Endothelial cell of umbilical vein (primary cell): ENCODE data around the gene HPSE2. TPM values are rescaled to one million over a fixed set of nuclear protein-coding genes. Genes with fewer than 3 reads are reported as not detected.

Experiments
- BruUV-seq: library from RNA; stranded (reverse); fragments of 400-500 nt; replicated peaks from 2 replicates; lab custom pipeline; 2021; lab: Mats Ljungman, UMichigan
- CTCF ChIA-PET: fragments of 300-600, 350-600 bp; sonication (Branson Sonifier 250); formaldehyde crosslinking; loops from one replicate; lab custom pipeline; 2021; ENCODE audit warnings: antibody characterized with exemption, inconsistent platforms; lab: Charles Lee
- POLR2A ChIA-PET: fragments of 300-600, 350-600 bp; sonication (Branson Sonifier 250); formaldehyde crosslinking; loops from one replicate; lab custom pipeline; 2021; ENCODE audit warnings: antibody characterized with exemption, inconsistent platforms; lab: Charles Lee
- DNase-seq: peaks from one replicate; pipeline ENCODE4 v3.0.0-alpha.2; 2011; ENCODE audit warnings: low read depth, low spot score
- FAIRE-seq: peaks from 2 replicates; lab custom pipeline; 2011; peaks lifted over from hg19 to GRCh38; lab: Jason Lieb, UNC
- H2AFZ ChIP-seq: 2 replicates; pipeline ENCODE4 v1.6.0; 2012; ENCODE audit warnings: low read depth, low read length, control low read depth, inconsistent platforms
- H3K27ac ChIP-seq: 2 replicates; pipeline ENCODE4 v1.5.1; 2011; ENCODE audit warnings: low read depth, mild to moderate bottlenecking, control low read depth, low read length, moderate library complexity; ENCODE audit not compliant: insufficient read depth
- H3K27me3 ChIP-seq, 2 experiments: 2 replicates each; pipeline versions ENCODE4 v1.6.0 to v1.6.1; 2011; ENCODE audit warnings: low read length in 2 of 2, mixed read lengths in 1 of 2; ENCODE audit not compliant: control insufficient read depth in 2 of 2, insufficient read depth in 2 of 2
- H3K36me3 ChIP-seq, 2 experiments: 2 replicates in 1 of 2; 3 replicates in 1 of 2; pipeline ENCODE4 v1.5.1; 2011; ENCODE audit warnings: low read length in 2 of 2, mild to moderate bottlenecking in 1 of 2, moderate library complexity in 1 of 2; ENCODE audit not compliant: control insufficient read depth in 2 of 2, insufficient read depth in 2 of 2; ENCODE audit errors: extremely low read depth in 1 of 2
- H3K4me1 ChIP-seq: 3 replicates; pipeline ENCODE4 v1.5.1; 2011; ENCODE audit warnings: mild to moderate bottlenecking, low read length; ENCODE audit not compliant: control insufficient read depth, insufficient read depth; ENCODE audit errors: extremely low read depth
- H3K4me2 ChIP-seq: 2 replicates; pipeline ENCODE4 v1.6.1; 2011; ENCODE audit warnings: low read length, control low read depth, mixed read lengths; ENCODE audit not compliant: insufficient read depth
- H3K4me3 ChIP-seq, 3 experiments: fragments of 200-600 bp in 1 of 3; sonication (generic), shearing (Covaris generic) in 1 of 3; replicated peaks in 1 of 3; 2 replicates each; pipeline ENCODE4 v1.5.1; 2011 to 2016; ENCODE audit warnings: control low read depth in 3 of 3, low read length in 3 of 3, mild to moderate bottlenecking in 2 of 3, inconsistent platforms in 1 of 3, low read depth in 1 of 3, moderate library complexity in 1 of 3; ENCODE audit not compliant: insufficient read depth in 1 of 3
- H3K79me2 ChIP-seq: 2 replicates; pipeline ENCODE4 v1.6.0; 2012; ENCODE audit warnings: low read length, inconsistent platforms; ENCODE audit not compliant: control insufficient read depth, insufficient read depth
- H3K9ac ChIP-seq: replicated peaks from 2 replicates; pipeline ENCODE3; 2011; ENCODE audit warnings: low read length, control low read depth; ENCODE audit not compliant: insufficient read depth; ENCODE audit errors: extremely low read depth
- H3K9me1 ChIP-seq: replicated peaks from 3 replicates; pipeline ENCODE4 v1.6.0; 2011; ENCODE audit warnings: mild to moderate bottlenecking, low read length; ENCODE audit not compliant: control insufficient read depth, insufficient read depth; ENCODE audit errors: extremely low read depth
- H3K9me3 ChIP-seq: replicated peaks from 2 replicates; pipeline ENCODE4 v1.5.1; 2012; ENCODE audit warnings: low read length, inconsistent platforms; ENCODE audit not compliant: control insufficient read depth, insufficient read depth
- H4K20me1 ChIP-seq: replicated peaks from 2 replicates; pipeline ENCODE3; 2011; ENCODE audit warnings: mild to moderate bottlenecking, low read length; ENCODE audit not compliant: control insufficient read depth, insufficient read depth; ENCODE audit errors: extremely low read depth
- EZH2 ChIP-seq: IDR thresholded peaks from 2 replicates; pipeline ENCODE4 v1.6.1; 2012; ENCODE audit warnings: borderline replicate concordance, low read depth, mild to moderate bottlenecking, moderate library complexity, low read length, inconsistent platforms; ENCODE audit not compliant: severe bottlenecking
- FOS ChIP-seq: IDR thresholded peaks from 2 replicates; pipeline ENCODE4 v1.6.1; 2011; ENCODE audit warnings: mild to moderate bottlenecking, low read length, moderate library complexity, borderline replicate concordance; ENCODE audit not compliant: insufficient read depth
- GATA2 ChIP-seq: IDR thresholded peaks from 2 replicates; pipeline ENCODE4 v1.7.0; 2011; ENCODE audit warnings: low read depth, mild to moderate bottlenecking, moderate library complexity, mixed read lengths, low read length; ENCODE audit not compliant: insufficient read length, insufficient read depth
- JUN ChIP-seq: IDR thresholded peaks from 2 replicates; pipeline ENCODE4 v1.6.1; 2011; ENCODE audit warnings: borderline replicate concordance, low read depth; ENCODE audit not compliant: insufficient read length, insufficient read depth
- MAX ChIP-seq: IDR thresholded peaks from 2 replicates; pipeline ENCODE4 v1.6.1; 2011; ENCODE audit not compliant: insufficient read depth, insufficient read length
- MYC ChIP-seq: IDR thresholded peaks from one replicate; pipeline ENCODE4 v1.6.1; 2011; ENCODE audit warnings: mild to moderate bottlenecking, low read depth, low read length
- POLR2A ChIP-seq: IDR thresholded peaks from 2 replicates; pipeline ENCODE4 v1.6.1; 2012; ENCODE audit warnings: low read depth, mild to moderate bottlenecking, control low read depth, low read length
- POLR2AphosphoS5 ChIP-seq: IDR thresholded peaks from 2 replicates; pipeline ENCODE4 v1.6.1; 2012; ENCODE audit warnings: low read depth, mild to moderate bottlenecking, control low read depth, low read length, moderate library complexity; ENCODE audit not compliant: insufficient read depth
- dilution Hi-C: fragments of 300-500 bp; cut with MboI; formaldehyde crosslinking; loops from one replicate; pipeline ENCODE4 v1.15.0; 2019; ENCODE audit warnings: low sequenced_read_pairs; ENCODE audit not compliant: extremely low pct_ligation_motif_present
- intact Hi-C: fragments of 100-400 bp; cut with micrococcal nuclease; formaldehyde crosslinking; loops from one replicate; pipeline ENCODE4 v1.10.0; 2022
- polyA plus RNA-seq, 4 experiments: library from polyadenylated mRNA; depleted of rRNA in 3 of 4; stranded (reverse) in 3 of 4; unstranded in 1 of 4; fragments of >200 nt; gene quantifications; 2 replicates each; pipeline versions ENCODE4 v1.2.1 to v1.2.3, GENCODE V29; 2011 to 2012; ENCODE audit warnings: missing spikeins in 1 of 4
- total RNA-seq: library from RNA; stranded (reverse); gene quantifications from 2 replicates; pipeline ENCODE4 v1.2.3, GENCODE V29; 2021
- TF ChIP-seq, protein P1 (sequence below), 2 donors: IDR thresholded peaks; 1 replicate in 1 of 2; 2 replicates in 1 of 2; pipeline ENCODE4 v1.5.1; 2011; ENCODE audit warnings: low read length in 2 of 2, mild to moderate bottlenecking in 2 of 2, moderate library complexity in 2 of 2, control low read depth in 1 of 2, inconsistent platforms in 1 of 2, low read depth in 1 of 2; ENCODE audit not compliant: insufficient read depth in 1 of 2; ENCODE audit errors: extremely low read depth in 1 of 2

HPSE2 gene
- total and polyA plus RNA-seq, 2 donors (not counting 3 experiments of a cell fraction or from before 2014, with no cell fraction given) = not detected

DNA sequence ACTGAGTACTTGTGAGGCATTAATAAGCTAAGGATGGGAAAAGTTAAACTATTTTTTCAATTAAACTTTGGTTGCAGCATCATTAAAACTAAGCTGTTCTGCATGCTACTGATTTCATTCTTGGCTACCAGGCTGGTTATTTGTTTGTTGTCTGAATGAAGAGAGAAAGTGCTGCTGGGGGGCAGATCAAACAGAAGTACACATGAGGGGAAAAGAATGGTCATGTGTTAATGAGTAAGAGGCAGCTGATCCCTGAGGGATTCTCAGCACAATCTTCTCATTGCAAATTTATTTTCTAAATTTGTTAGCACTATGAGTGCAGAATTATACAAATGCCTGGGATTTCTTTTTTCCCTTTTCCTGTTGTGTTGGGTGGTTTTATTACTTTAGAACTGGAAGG is 575.7 kb downstream of the HPSE2 start:
- Histone ChIP-seq H3K27me3 (no peaks in the 10 kb centered on the region), H3K4me3 (no peak overlapping the region), H3K9ac (no peak overlapping the region), H3K9me3 (no peaks in the 10 kb centered on the region), H3K4me1 (no peaks in the 10 kb centered on the region), H3K79me2 (no peaks in the 10 kb centered on the region), H4K20me1 (no peaks in the 10 kb centered on the region), H2AFZ (no peak overlapping the region), H3K27ac (no peak overlapping the region), H3K9me1 (no peaks in the 10 kb centered on the region), H3K36me3 (no peaks in the 10 kb centered on the region), H3K4me2 (no peak overlapping the region)
- POLR2A ChIA-PET = no interaction called here
- no TSS peak for BruUV-seq
- TF ChIP-seq POLR2A (no peak), POLR2AphosphoS5 (no peak), FOS (no peak), JUN (no peak), MAX (no peak), EZH2 (no peak), MYC (no peak), GATA2 (no peak)
- TF ChIP-seq, protein P1, sequence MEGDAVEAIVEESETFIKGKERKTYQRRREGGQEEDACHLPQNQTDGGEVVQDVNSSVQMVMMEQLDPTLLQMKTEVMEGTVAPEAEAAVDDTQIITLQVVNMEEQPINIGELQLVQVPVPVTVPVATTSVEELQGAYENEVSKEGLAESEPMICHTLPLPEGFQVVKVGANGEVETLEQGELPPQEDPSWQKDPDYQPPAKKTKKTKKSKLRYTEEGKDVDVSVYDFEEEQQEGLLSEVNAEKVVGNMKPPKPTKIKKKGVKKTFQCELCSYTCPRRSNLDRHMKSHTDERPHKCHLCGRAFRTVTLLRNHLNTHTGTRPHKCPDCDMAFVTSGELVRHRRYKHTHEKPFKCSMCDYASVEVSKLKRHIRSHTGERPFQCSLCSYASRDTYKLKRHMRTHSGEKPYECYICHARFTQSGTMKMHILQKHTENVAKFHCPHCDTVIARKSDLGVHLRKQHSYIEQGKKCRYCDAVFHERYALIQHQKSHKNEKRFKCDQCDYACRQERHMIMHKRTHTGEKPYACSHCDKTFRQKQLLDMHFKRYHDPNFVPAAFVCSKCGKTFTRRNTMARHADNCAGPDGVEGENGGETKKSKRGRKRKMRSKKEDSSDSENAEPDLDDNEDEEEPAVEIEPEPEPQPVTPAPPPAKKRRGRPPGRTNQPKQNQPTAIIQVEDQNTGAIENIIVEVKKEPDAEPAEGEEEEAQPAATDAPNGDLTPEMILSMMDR (IDR thresholded peaks at IDR 0.05; ENCODE audit: extremely low read depth in 1 of 2, insufficient read depth in 1 of 2, low read depth in 1 of 2, low read length in 2 of 2) = no peak
- CTCF ChIA-PET = interaction anchor here (0.6 to 2.0 kb wide), 2 partner anchors 193 kb away, joined by 3 to 16 read pairs; no protein-coding TSS in a partner anchor
- no peak for DNase-seq
- dilution Hi-C loops = no loop called here
- no peak for FAIRE-seq
- intact Hi-C loops = loop anchor here (5.0 to 10.0 kb wide), 2 partner anchors 398 to 745 kb away; no protein-coding TSS in a partner anchor
